ENCODE measurements around the gene ADSL.
A peak's percentile ranks its signal among the peaks of the same experiment; 100 is the strongest.

Gene ADSL

GRCh38 chr22:40397396-40397795 is 51.1 kb downstream of the ADSL start:
- Histone ChIP-seq H3K27me3 (replicated peaks) (no peaks in the 10 kb centered on the region), H3K4me3 (ENCODE audit: low read depth, low read length) (no peak overlapping the region), H3K36me3 (replicated peaks) (peaks cover 13% of the 10 kb centered on the region), H3K27ac (peak overlapping the region; percentile 71)
- in situ Hi-C loops (cut with HindIII; ENCODE audit: low pct_ligation_motif_present, low sequenced_read_pairs) = no loop called here
- peak; percentile 59 for DNase-seq
- TF ChIP-seq CTCF (IDR thresholded peaks at IDR 0.05; ENCODE audit: low read depth, low read length, missing control alignments) = no peak

GRCh38 chr22:40399621-40400020 is 53.3 kb downstream of the ADSL start:
- Histone ChIP-seq H3K36me3 (replicated peaks) (peaks cover 29% of the 10 kb centered on the region), H3K4me3 (ENCODE audit: low read depth, low read length) (no peak overlapping the region), H3K27me3 (replicated peaks) (no peaks in the 10 kb centered on the region), H3K27ac (no peak overlapping the region)
- DNase-seq = no peak
- TF ChIP-seq CTCF (IDR thresholded peaks at IDR 0.05; ENCODE audit: low read depth, low read length, missing control alignments) = no peak
- in situ Hi-C loops (cut with HindIII; ENCODE audit: low pct_ligation_motif_present, low sequenced_read_pairs) = no loop called here

GRCh38 chr22:40400159-40400558 is 53.9 kb downstream of the ADSL start:
- Histone ChIP-seq H3K27ac (no peak overlapping the region), H3K27me3 (replicated peaks) (no peaks in the 10 kb centered on the region), H3K4me3 (ENCODE audit: low read depth, low read length) (no peak overlapping the region), H3K36me3 (replicated peaks) (peaks cover 34% of the 10 kb centered on the region)
- no peak for DNase-seq
- no peak for TF ChIP-seq CTCF (IDR thresholded peaks at IDR 0.05; ENCODE audit: low read depth, low read length, missing control alignments)
- in situ Hi-C loops (cut with HindIII; ENCODE audit: low pct_ligation_motif_present, low sequenced_read_pairs) = no loop called here

- no peaks in the 10 kb centered on the region for H3K27me3 ChIP-seq (replicated peaks)
- in situ Hi-C loops (cut with HindIII; ENCODE audit: low pct_ligation_motif_present, low sequenced_read_pairs) = no loop called here
- TF ChIP-seq CTCF (IDR thresholded peaks at IDR 0.05; ENCODE audit: low read depth, low read length, missing control alignments) = no peak
- DNase-seq = no peak
- H3K36me3 ChIP-seq (replicated peaks) = peaks cover 48% of the 10 kb centered on the region
- no peak overlapping the region for H3K27ac ChIP-seq
- H3K4me3 ChIP-seq (ENCODE audit: low read depth, low read length) = no peak overlapping the region
These were observed 55.2 kb downstream of the ADSL start for GRCh38 chr22:40401532-40401931.

GRCh38 chr22:40401981-40402406 is 55.7 kb downstream of the ADSL start:
- H3K36me3 ChIP-seq (replicated peaks) = peaks cover 53% of the 10 kb centered on the region
- TF ChIP-seq CTCF (IDR thresholded peaks at IDR 0.05; ENCODE audit: low read depth, low read length, missing control alignments) = no peak
- DNase-seq = no peak

GRCh38 chr22:40403141-40403540 is 56.8 kb downstream of the ADSL start:
- H3K36me3 ChIP-seq (replicated peaks) = peaks cover 64% of the 10 kb centered on the region
- no peak overlapping the region for H3K4me3 ChIP-seq (ENCODE audit: low read depth, low read length)
- DNase-seq = no peak
- no peaks in the 10 kb centered on the region for H3K27me3 ChIP-seq (replicated peaks)
- TF ChIP-seq CTCF (IDR thresholded peaks at IDR 0.05; ENCODE audit: low read depth, low read length, missing control alignments) = no peak
- H3K27ac ChIP-seq = no peak overlapping the region
- in situ Hi-C loops (cut with HindIII; ENCODE audit: low pct_ligation_motif_present, low sequenced_read_pairs) = no loop called here

More at GRCh38 chr22:40401981-40402406, 55.7 kb downstream of the ADSL start:
- no peak overlapping the region for H3K27ac ChIP-seq
- no peaks in the 10 kb centered on the region for H3K27me3 ChIP-seq (replicated peaks)
- no peak overlapping the region for H3K4me3 ChIP-seq (ENCODE audit: low read depth, low read length)
- in situ Hi-C loops (cut with HindIII; ENCODE audit: low pct_ligation_motif_present, low sequenced_read_pairs) = no loop called here
